Left lobe of liver (tissue), 2 donors: ENCODE data around the gene USP9Y. TPM values are rescaled to one million over a fixed set of nuclear protein-coding genes. Genes with fewer than 3 reads are reported as not detected.
A peak's percentile ranks its signal among the peaks of the same experiment; 100 is the strongest.

Source experiments
- ATAC-seq: fragments of 200-7000 bp; cut with Tn5 transposase; one replicate; pipeline ENCODE4 v1.9.1; 2020; ENCODE audit warnings: mild to moderate bottlenecking, moderate library complexity
- DNase-seq: peaks from one replicate; pipeline ENCODE4 v3.0.0-alpha.2; 2020; ENCODE audit warnings: low spot score
- total RNA-seq: library from RNA; stranded (reverse); gene quantifications from one replicate; pipeline ENCODE4 v1.2.1, GENCODE V29; 2021
- donor health status: DM: no; HTN: no; CAD: no; lungs with moderate emphysema.
- donor health status: DM: no; HTN: yes; CAD: no.

The USP9Y gene
- total RNA-seq, 1 donor from 2014 or later, result 4.0 TPM

GRCh38 chrY:12756021-12756420 is 55.0 kb downstream of the USP9Y start:
- ATAC-seq (no peak), DNase-seq (no peak)

- ATAC-seq, result no peak
- no peak for DNase-seq
Observed at GRCh38 chrY:12765976-12766375, 64.9 kb downstream of the USP9Y start.

GRCh38 chrY:12784521-12784920 is 83.5 kb downstream of the USP9Y start:
- DNase-seq (no peak), ATAC-seq (no peak)

- no peak for DNase-seq
- ATAC-seq, result no peak
Observed at GRCh38 chrY:12793999-12794398, 93.0 kb downstream of the USP9Y start.

GRCh38 chrY:12808046-12808445 is 107.0 kb downstream of the USP9Y start:
- DNase-seq, result no peak

GRCh38 chrY:12809034-12809433 is 108.0 kb downstream of the USP9Y start:
- peak; percentile 58 for ATAC-seq
- no peak for DNase-seq

More at GRCh38 chrY:12808046-12808445, 107.0 kb downstream of the USP9Y start:
- ATAC-seq, result no peak

GRCh38 chrY:12823408-12823807 is 122.4 kb downstream of the USP9Y start:
- no peak for ATAC-seq
- DNase-seq, result no peak

GRCh38 chrY:12826791-12827190 is 125.8 kb downstream of the USP9Y start:
- no peak for DNase-seq
- ATAC-seq, result no peak

GRCh38 chrY:12833284-12833683 is 132.3 kb downstream of the USP9Y start:
- no peak for DNase-seq
- ATAC-seq, result no peak

- DNase-seq (peak; percentile 41), ATAC-seq (peak; percentile 64)
Observed at GRCh38 chrY:12837550-12837949, 136.5 kb downstream of the USP9Y start.

GRCh38 chrY:12841368-12841767 is 140.3 kb downstream of the USP9Y start:
- ATAC-seq (no peak), DNase-seq (no peak)

GRCh38 chrY:12846793-12847192 is 145.8 kb downstream of the USP9Y start:
- ATAC-seq, result no peak
- no peak for DNase-seq

- DNase-seq, result no peak
- ATAC-seq, result no peak
Observed at GRCh38 chrY:12855791-12856275, 154.8 kb downstream of the USP9Y start.

GRCh38 chrY:12867960-12868359 is 166.9 kb downstream of the USP9Y start:
- DNase-seq, result no peak
- ATAC-seq, result no peak

- ATAC-seq (no peak), DNase-seq (no peak)
Observed at GRCh38 chrY:12896973-12897372, 195.9 kb downstream of the USP9Y start.

- no peak for ATAC-seq
Observed at GRCh38 chrY:12898604-12899003, 197.6 kb downstream of the USP9Y start.

GRCh38 chrY:12904618-12905516 is 203.8 kb downstream of the USP9Y start, which contains the start of gene DDX3Y:
TSS of gene DDX3Y (plus strand) at chrY:12904868. CDS start at chrY:12904937, 69 bp downstream.
- peak; percentile 83 for DNase-seq
- ATAC-seq, result peak; percentile 96

More at GRCh38 chrY:12898604-12899003, 197.6 kb downstream of the USP9Y start:
- DNase-seq, result no peak

GRCh38 chrY:12905517-12905872 is 204.5 kb downstream of the USP9Y start:
- DNase-seq (peak; percentile 69), ATAC-seq (peak; percentile 78)

GRCh38 chrY:12905895-12906294 is 204.9 kb downstream of the USP9Y start:
- DNase-seq (no peak), ATAC-seq (no peak)
